Spleen (tissue), 7 donors: Measurements from ENCODE around the gene UBE2D2.

Experiments used
- POLR2AphosphoS5 ChIP-seq, 3 donors: sonication (generic); formaldehyde crosslinking; IDR thresholded peaks; one replicate each; pipeline ENCODE4 v1.5.1; 2017; ENCODE audit warnings: antibody characterized with exemption in 3 of 3
- TF ChIP-seq, protein P1 (sequence below), 11 experiments: fragments of 200-600 bp in 7 of 11; fragments of 450-650 bp in 4 of 11; sonication (generic) in 4 of 11; IDR thresholded peaks in 8 of 11; conservative IDR thresholded peaks in 3 of 11; 1 replicate in 7 of 11; 2 replicates in 4 of 11; pipeline versions ENCODE4 v1.4.0 to v1.8.0; 2016 to 2021; ENCODE audit warnings: antibody characterized with exemption in 11 of 11, inconsistent platforms in 4 of 11, mild to moderate bottlenecking in 1 of 11
- donor health status: DM: no; HTN: no; CAD: no; lungs with moderate emphysema.
- donor health status: DM: no; HTN: no; CAD: no.
- donor health status: DM: no; HTN: no; CAD: no.

DNA sequence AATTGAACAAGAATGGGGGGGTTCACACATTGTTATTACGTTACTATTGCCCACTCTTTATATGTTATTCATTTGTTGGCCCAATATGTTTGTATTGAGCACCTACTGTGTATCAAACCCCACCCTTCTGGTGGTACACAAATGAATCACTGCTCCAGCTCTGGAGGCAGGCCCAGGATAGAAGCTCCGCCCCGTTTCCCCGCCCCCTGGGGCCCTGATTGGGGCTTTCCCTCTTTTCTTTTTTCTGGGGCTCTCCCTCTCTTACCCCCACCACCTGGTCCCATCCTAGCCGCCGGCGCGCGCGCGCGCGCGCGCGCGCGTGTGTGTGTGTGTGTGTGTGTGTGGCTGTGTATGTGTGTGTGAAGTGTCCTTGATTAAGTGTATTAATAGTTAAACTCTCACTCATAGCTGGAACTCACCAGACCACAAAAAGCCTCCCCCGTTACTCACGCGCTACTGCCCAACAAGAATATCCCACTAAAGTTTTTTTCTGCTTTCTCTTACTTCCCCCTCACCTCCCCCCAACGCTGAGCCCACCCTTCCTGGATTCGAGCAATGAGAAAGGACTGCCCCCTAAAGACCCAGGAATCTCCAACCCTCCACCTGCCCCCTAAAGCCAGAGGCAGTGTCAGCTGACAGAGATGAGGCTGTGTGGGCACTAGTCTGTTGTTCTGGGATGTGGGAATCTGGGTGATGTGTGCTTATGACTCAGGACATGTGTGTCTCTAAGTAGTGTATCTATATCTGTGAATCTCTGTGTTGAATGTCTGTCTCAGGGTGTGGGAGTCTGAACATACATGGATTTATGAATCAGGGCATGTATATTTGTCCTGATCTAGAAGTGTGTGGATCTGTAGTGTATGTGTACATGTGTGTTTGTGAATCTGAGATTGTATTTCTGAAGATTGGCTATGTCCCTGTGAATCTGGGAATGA is 91.0 kb downstream of the UBE2D2 start:
- peak in 1 of 3 donors; percentile 27 for TF ChIP-seq POLR2AphosphoS5 (IDR thresholded peaks at IDR 0.05)
- TF ChIP-seq, protein P1, sequence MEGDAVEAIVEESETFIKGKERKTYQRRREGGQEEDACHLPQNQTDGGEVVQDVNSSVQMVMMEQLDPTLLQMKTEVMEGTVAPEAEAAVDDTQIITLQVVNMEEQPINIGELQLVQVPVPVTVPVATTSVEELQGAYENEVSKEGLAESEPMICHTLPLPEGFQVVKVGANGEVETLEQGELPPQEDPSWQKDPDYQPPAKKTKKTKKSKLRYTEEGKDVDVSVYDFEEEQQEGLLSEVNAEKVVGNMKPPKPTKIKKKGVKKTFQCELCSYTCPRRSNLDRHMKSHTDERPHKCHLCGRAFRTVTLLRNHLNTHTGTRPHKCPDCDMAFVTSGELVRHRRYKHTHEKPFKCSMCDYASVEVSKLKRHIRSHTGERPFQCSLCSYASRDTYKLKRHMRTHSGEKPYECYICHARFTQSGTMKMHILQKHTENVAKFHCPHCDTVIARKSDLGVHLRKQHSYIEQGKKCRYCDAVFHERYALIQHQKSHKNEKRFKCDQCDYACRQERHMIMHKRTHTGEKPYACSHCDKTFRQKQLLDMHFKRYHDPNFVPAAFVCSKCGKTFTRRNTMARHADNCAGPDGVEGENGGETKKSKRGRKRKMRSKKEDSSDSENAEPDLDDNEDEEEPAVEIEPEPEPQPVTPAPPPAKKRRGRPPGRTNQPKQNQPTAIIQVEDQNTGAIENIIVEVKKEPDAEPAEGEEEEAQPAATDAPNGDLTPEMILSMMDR (IDR thresholded peaks at IDR 0.05 in 8 of 11, conservative IDR thresholded peaks at IDR 0.05 in 3 of 11) = no peak
